HG03025 (cell line): ENCODE measurements around the gene OR2T11.
A peak's percentile ranks its signal among the peaks of the same experiment; 100 is the strongest.
"Not testable (repeated sequence)": the region's sequence is repeated elsewhere in the genome, so short reads cannot be mapped to it uniquely, and the experiment has no call there.

Source experiments
- ATAC-seq: cut with Tn5 transposase; IDR thresholded peaks from one replicate; pipeline ENCODE4 v1.9.1; 2021; ENCODE audit warnings: mild to moderate bottlenecking, moderate library complexity; ENCODE audit not compliant: unreplicated experiment, low FRiP score

Gene OR2T11

GRCh38 chr1:248621770-248622169, 13.1 kb downstream of the OR2T11 start:
- no peak for ATAC-seq

DNA sequence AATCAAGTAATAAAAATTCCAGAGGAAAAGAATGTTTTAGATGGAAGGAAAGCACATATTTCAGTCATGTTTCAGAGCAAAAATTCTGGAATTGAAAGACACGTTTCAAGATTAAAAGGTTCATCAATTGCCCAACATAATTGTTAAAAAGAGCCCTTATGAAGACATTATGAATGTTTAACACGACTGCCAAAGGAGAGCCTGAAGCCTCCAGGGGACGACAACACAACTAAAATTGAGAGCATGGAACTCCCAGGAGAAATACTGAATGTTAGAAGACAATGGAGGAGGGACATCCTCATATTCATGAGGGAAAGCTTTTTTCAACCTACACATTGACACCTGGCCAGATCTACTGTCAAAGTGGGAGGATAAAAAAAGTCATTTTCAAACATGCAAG, 16.0 kb downstream of the OR2T11 start:
- no peak for ATAC-seq

- no peak for ATAC-seq
These were observed 16.8 kb downstream of the OR2T11 start for GRCh38 chr1:248618119-248618518.

DNA sequence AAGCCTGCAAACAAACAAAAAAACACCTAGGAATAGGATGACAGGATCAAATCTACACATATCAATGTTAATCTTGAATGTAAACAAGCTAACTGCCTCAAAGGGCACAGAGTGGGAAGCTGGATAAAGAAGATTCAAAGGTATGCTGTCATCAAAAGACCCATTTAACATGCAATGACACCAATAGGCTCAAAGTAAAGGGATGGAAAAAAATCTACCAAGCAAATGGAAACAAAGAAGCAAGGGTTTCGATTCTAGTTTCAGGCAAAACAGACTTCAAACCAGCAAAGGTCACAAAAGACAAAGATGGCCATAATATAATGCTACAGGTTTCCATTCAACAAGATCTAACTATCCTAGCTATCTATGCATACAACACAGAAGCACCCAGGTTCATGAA, 21.1 kb downstream of the OR2T11 start:
- ATAC-seq, result peak; percentile 64

DNA sequence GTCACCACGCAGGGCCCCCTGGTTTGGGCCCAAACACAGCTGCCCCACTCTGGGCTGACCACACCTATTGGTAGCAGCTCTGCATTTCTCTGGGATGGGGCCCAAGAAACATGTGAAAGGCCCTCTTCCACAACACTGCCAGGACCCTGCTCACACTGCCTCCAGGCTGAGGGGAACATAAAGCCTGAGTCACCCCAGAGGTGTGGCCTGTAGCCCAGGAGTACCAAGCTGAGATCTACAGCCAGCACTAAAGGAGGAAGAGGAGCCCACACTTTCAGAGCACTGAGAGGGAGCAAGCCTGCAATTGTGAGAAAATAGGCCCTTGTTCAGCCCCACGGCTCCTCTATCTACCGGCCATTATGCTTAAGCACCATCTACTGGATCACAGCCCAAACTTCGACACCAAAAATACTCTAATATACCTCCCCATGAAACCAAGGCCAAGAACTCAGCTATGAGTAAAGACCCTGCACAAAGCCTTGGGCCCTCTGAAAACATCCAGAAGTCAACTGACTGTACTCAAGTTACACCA, 22.9 kb downstream of the OR2T11 start:
- ATAC-seq, result no peak

DNA sequence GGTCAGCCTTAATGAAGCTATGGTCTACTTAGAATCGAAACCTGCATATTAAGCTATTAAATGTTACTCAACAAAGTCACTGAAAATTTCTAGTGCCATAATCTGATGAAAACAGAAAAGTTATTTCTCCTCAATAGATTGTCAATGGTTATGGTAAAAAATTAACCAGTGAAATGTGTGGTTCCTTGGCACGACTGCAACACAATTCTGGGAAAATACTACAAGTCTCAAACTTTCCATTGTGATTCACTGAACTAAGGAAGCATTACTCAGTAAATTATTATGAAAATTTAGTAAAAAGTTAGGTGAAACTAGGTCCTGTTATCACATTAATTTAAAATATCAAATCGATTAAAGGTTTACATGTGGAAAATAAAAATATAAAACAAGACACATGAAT, 24.6 kb downstream of the OR2T11 start:
- no peak for ATAC-seq

DNA sequence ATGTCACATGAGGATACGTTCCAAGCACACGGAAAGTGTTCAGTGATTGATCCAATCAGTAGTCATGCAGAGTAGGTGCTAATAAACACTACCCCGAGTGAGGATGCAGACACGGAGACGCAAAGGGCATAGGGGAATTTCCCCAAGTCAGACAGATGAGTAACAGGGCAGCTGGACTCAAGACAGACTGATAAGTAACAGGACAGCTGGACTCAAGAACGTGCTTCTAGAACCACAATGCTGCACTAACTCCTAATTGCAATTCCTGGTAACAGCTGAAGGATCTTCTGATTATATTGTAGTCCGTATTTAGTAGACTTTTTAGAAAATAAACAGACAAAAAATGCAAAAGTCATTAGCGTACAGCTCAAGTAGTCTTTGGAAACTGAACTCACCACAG, 35.5 kb downstream of the OR2T11 start:
- no peak for ATAC-seq

DNA sequence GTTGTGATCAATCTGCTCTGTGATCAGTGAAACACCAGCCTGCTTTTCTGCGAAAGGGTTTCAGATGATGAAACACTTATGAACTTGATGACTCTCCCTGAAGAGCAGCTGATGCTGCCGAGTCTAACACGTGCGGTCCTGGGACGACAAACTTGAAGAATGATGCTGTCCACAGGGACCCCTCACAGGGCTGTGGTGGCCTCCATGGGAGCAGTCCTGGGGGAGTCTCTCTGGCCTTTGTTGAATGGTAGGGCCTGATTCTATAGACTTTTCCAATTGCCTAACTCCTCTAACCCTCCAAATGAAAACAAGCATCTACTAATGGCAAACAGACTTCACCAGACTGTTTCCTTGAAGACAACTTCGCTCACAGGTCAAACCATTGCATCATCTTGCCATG, 37.3 kb downstream of the OR2T11 start, which contains the start of gene OR2T10:
OR2T10 (minus strand) TSS at position 112 of the 400 bp plus-strand sequence. CDS start 3,932 bp downstream, outside the sequence.
- no peak for ATAC-seq

- ATAC-seq, result no peak
These were observed 38.3 kb downstream of the OR2T11 start for GRCh38 chr1:248596615-248597014.

DNA sequence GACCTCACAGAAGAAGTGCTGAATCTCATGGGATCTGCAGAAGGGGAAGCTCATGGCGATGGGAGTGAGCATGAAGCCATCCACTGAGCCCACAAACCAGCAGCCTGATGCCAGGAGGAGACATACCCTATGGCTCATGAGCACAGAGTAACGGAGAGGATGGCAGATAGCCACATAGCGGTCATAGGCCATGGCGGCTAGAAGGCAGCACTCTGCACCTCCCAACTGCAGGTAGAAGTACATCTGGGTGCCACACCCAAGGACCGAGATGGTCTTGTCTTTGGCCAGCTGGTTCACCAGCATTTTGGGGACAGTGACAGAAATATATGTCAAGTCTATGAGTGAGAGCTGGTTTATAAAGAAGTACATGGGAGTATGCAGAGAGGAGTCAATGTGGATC, 41.7 kb downstream of the OR2T11 start:
- ATAC-seq, result no peak

- ATAC-seq, result no peak
These were observed 42.2 kb downstream of the OR2T11 start for GRCh38 chr1:248592655-248593054.

GRCh38 chr1:248590055-248590454, 44.8 kb downstream of the OR2T11 start:
- no peak for ATAC-seq

GRCh38 chr1:248589334-248589733, 45.6 kb downstream of the OR2T11 start:
- ATAC-seq, result no peak

GRCh38 chr1:248585266-248585665, 49.6 kb downstream of the OR2T11 start:
- ATAC-seq, result no peak

- no peak for ATAC-seq
These were observed 58.5 kb downstream of the OR2T11 start for GRCh38 chr1:248576260-248576980.

DNA sequence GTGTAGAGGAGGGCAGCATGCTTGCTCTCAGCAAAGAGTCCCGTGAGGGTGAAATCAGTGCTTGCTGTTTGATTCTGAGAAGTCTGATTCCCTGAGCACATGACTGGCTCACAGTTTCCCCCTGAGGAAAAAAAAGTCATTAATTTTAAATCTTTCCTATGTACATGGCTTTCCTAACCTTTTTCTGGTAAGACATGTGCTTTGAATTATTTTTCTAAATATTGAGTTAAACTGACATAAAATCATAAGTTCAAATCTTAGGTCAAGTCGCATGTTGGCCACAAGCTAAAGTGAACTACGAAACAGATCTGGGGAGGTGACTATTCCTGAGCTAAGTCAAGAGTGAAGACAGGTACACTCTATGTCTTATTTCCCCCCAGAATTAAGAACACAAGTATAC, 60.2 kb downstream of the OR2T11 start, which contains the start of gene OR2T34:
OR2T34 (minus strand) TSS at position 101 of the 400 bp plus-strand sequence; CDS start at position 101, 0 bp downstream.
- ATAC-seq, result not testable (repeated sequence)

DNA sequence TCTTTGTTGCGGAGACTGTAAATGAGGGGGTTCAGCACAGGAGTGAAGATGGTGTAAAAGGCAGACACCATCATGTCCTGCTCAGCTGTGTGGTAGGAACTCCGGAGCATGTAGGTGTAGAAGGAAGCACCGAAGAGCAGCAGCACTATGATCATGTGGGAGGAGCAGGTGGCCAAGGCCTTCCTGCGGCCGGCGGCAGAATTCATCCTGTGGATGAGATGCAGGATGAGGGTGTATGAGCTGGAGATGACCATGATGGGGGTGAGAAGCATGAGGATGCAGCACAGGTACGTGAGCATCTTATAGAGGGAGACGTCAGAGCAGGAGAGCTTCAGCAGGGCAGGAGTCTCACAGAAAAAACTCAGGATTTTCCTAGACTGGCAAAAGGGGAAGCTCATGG, 61.0 kb downstream of the OR2T11 start:
- not testable (repeated sequence) for ATAC-seq
